Keratinocyte (primary cell): ENCODE measurements around the gene CCNI. TPM values are rescaled to one million over a fixed set of nuclear protein-coding genes. Genes with fewer than 3 reads are reported as not detected.

Experiments used
- DNase-seq: peaks from one replicate; pipeline ENCODE4 v3.0.0-alpha.2; 2011; ENCODE audit warnings: low read depth, missing footprints, low spot score
- FAIRE-seq: peaks from 2 replicates; lab custom pipeline; 2011; peaks lifted over from hg19 to GRCh38; lab: Jason Lieb, UNC
- H2AFZ ChIP-seq: 2 replicates; pipeline ENCODE4 v1.6.0; 2012; ENCODE audit warnings: low read length, control low read depth, inconsistent platforms; ENCODE audit not compliant: control insufficient read depth
- H3K27ac ChIP-seq: 2 replicates; pipeline ENCODE4 v1.5.1; 2011; ENCODE audit warnings: low read length; ENCODE audit not compliant: control insufficient read depth, insufficient read depth
- H3K27me3 ChIP-seq: 3 replicates; pipeline ENCODE4 v1.6.0; 2011; ENCODE audit warnings: low read length; ENCODE audit not compliant: control insufficient read depth, insufficient read depth; ENCODE audit errors: extremely low read depth
- H3K36me3 ChIP-seq, 2 experiments: 2 replicates in 1 of 2; 3 replicates in 1 of 2; pipeline ENCODE4 v1.5.1; 2011; ENCODE audit warnings: low read length in 2 of 2, mild to moderate bottlenecking in 1 of 2; ENCODE audit not compliant: control insufficient read depth in 2 of 2, insufficient read depth in 2 of 2; ENCODE audit errors: extremely low read depth in 1 of 2
- H3K4me1 ChIP-seq: 3 replicates; pipeline ENCODE4 v1.5.1; 2011; ENCODE audit warnings: low read length; ENCODE audit not compliant: control insufficient read depth, insufficient read depth; ENCODE audit errors: extremely low read depth
- H3K4me2 ChIP-seq: 3 replicates; pipeline ENCODE4 v1.6.0; 2011; ENCODE audit warnings: low read depth, low read length; ENCODE audit not compliant: control insufficient read depth, insufficient read depth; ENCODE audit errors: extremely low read depth
- H3K4me3 ChIP-seq, 3 experiments: fragments of 200-600 bp in 1 of 3; sonication (generic) in 1 of 3; 2 replicates in 2 of 3; 3 replicates in 1 of 3; pipeline ENCODE4 v1.5.1; 2011 to 2016; ENCODE audit warnings: low read length in 3 of 3, mild to moderate bottlenecking in 3 of 3, control low read depth in 2 of 3, inconsistent platforms in 1 of 3, low read depth in 1 of 3, mixed read lengths in 1 of 3, mixed run types in 1 of 3, moderate library complexity in 1 of 3; ENCODE audit not compliant: control insufficient read depth in 2 of 3, insufficient read depth in 2 of 3; ENCODE audit errors: extremely low read depth in 1 of 3
- H3K79me2 ChIP-seq: 2 replicates; pipeline ENCODE4 v1.6.0; 2012; ENCODE audit warnings: low read length; ENCODE audit not compliant: control insufficient read depth, insufficient read depth
- H3K9ac ChIP-seq: 3 replicates; pipeline ENCODE4 v1.6.0; 2011; ENCODE audit warnings: low read length; ENCODE audit not compliant: control insufficient read depth, insufficient read depth; ENCODE audit errors: extremely low read depth
- H3K9me1 ChIP-seq: 3 replicates; pipeline ENCODE4 v1.6.0; 2011; ENCODE audit warnings: low read length; ENCODE audit not compliant: control insufficient read depth, insufficient read depth; ENCODE audit errors: extremely low read depth
- H3K9me3 ChIP-seq: 2 replicates; pipeline ENCODE4 v1.5.1; 2012; ENCODE audit warnings: low read depth, low read length; ENCODE audit not compliant: control insufficient read depth
- H4K20me1 ChIP-seq: 3 replicates; pipeline ENCODE4 v1.6.0; 2011; ENCODE audit warnings: low read length; ENCODE audit not compliant: control insufficient read depth, insufficient read depth; ENCODE audit errors: extremely low read depth
- CTCF ChIP-seq, 3 experiments: IDR thresholded peaks in 1 of 3; conservative IDR thresholded peaks in 1 of 3; optimal IDR thresholded peaks in 1 of 3; 2 replicates in 2 of 3; 3 replicates in 1 of 3; pipeline versions ENCODE3 to v1.5.1; 2011; ENCODE audit warnings: low read length in 3 of 3, mild to moderate bottlenecking in 3 of 3, moderate library complexity in 2 of 3, control low read depth in 1 of 3, inconsistent platforms in 1 of 3; ENCODE audit not compliant: insufficient read depth in 2 of 3; ENCODE audit errors: extremely low read depth in 1 of 3
- EZH2 ChIP-seq: IDR thresholded peaks from one replicate; pipeline ENCODE4 v1.6.1; 2012; ENCODE audit warnings: inconsistent platforms, mild to moderate bottlenecking, low read length, moderate library complexity
- dilution Hi-C: fragments of 300-500 bp; cut with MboI; formaldehyde crosslinking; loops from one replicate; pipeline ENCODE4 v1.7.0; 2020; ENCODE audit warnings: low sequenced_read_pairs; ENCODE audit not compliant: extremely low pct_ligation_motif_present
- polyA plus RNA-seq, 5 experiments: library from polyadenylated mRNA; depleted of rRNA in 3 of 5; stranded (reverse) in 3 of 5; stranded (forward) in 1 of 5; unstranded in 1 of 5; fragments of >200 nt; gene quantifications; 1 replicate in 1 of 5; 2 replicates in 3 of 5; 3 replicates in 1 of 5; pipeline versions ENCODE4 v1.2.1 to v1.2.3, GENCODE V29; 2011 to 2012; ENCODE audit warnings: missing spikeins in 2 of 5, low read depth in 1 of 5, low replicate concordance in 1 of 5

Gene CCNI
- polyA plus RNA-seq, 1 donor (not counting 4 experiments of a cell fraction or from before 2014, with no cell fraction given) = 150 TPM

DNA sequence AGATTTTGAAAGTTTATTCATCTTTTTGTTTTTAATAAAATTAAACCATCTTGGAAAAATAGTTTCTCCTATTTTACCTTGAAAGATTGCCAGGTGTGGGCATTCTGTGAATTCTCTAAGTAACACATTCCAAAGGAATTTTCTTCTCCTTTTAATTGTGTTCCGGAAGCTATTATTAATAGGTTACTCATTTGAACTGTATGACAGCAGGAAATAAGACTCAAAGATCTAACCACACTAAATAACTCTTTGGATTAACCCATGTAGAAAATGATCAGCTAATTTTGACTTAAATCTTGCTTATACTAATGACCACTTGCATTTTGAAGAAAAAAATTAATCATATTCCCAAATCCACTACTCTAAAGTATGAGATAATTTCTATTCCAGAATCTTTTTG lies 17.6 kb upstream of the CCNI start:
- H3K36me3 ChIP-seq = no peaks in the 10 kb centered on the region
- TF ChIP-seq EZH2 (no peak), CTCF (optimal IDR thresholded peaks at IDR 0.05 in 1 of 3, IDR thresholded peaks at IDR 0.05 in 1 of 3, conservative IDR thresholded peaks at IDR 0.05 in 1 of 3; ENCODE audit: extremely low read depth in 1 of 3, insufficient read depth in 2 of 3, low read length in 3 of 3) (no peak)
- FAIRE-seq (no peak), DNase-seq (no peak)
- H3K9ac ChIP-seq = peak overlapping the region; percentile 53
- H3K4me2 ChIP-seq = peak overlapping the region; percentile 79
- dilution Hi-C loops = no loop called here
- H3K9me3 ChIP-seq = no peaks in the 10 kb centered on the region
- peak overlapping the region in 1 of 3 experiments; percentile 11 for H3K4me3 ChIP-seq
- no peaks in the 10 kb centered on the region for H3K27me3 ChIP-seq
- H2AFZ ChIP-seq = peak overlapping the region; percentile 1
- peak overlapping the region; percentile 83 for H3K27ac ChIP-seq
- H3K4me1 ChIP-seq = peaks cover 43% of the 10 kb centered on the region
- H3K9me1 ChIP-seq = no peaks in the 10 kb centered on the region
- no peaks in the 10 kb centered on the region for H4K20me1 ChIP-seq
- H3K79me2 ChIP-seq = no peaks in the 10 kb centered on the region

DNA sequence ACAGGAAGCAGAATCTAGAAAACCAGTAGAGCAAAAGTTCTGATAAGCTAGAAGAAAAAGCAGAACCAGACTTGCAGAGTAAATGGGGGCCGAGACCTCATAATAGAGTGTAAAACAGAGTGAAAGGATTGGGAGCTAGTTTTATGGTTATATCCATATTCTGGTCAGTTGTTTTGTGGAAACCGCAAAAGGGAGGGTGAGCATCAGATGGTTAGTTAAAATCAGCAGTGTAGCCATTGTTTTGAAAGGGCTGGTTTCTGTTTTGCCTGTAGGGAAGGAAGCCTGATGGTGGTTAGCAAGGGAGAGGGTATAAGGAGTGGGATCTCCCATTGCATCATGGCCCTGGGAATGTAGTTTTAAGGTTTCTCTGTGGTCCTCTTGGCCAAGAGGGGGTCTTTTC lies 17.2 kb upstream of the CCNI start:
- TF ChIP-seq EZH2 (no peak), CTCF (optimal IDR thresholded peaks at IDR 0.05 in 1 of 3, IDR thresholded peaks at IDR 0.05 in 1 of 3, conservative IDR thresholded peaks at IDR 0.05 in 1 of 3; ENCODE audit: extremely low read depth in 1 of 3, insufficient read depth in 2 of 3, low read length in 3 of 3) (no peak)
- DNase-seq = no peak
- H3K9me3 ChIP-seq = no peaks in the 10 kb centered on the region
- H3K27ac ChIP-seq = peak overlapping the region; percentile 83
- no peaks in the 10 kb centered on the region for H3K9me1 ChIP-seq
- no peaks in the 10 kb centered on the region for H4K20me1 ChIP-seq
- H3K4me3 ChIP-seq = peak overlapping the region in 2 of 3 experiments; percentile 11 to 34
- no peaks in the 10 kb centered on the region for H3K36me3 ChIP-seq
- H3K27me3 ChIP-seq = no peaks in the 10 kb centered on the region
- H3K79me2 ChIP-seq = no peaks in the 10 kb centered on the region
- H3K4me2 ChIP-seq = peak overlapping the region; percentile 79
- H2AFZ ChIP-seq = peak overlapping the region; percentile 1
- FAIRE-seq = peak; percentile 93
- peaks cover 43% of the 10 kb centered on the region for H3K4me1 ChIP-seq
- peak overlapping the region; percentile 53 for H3K9ac ChIP-seq
- dilution Hi-C loops = no loop called here
